NCI-H2029 (cell line): Measurements from ENCODE around the gene MYOM1.

Source experiments
- DNase-seq: peaks from one replicate; lab custom pipeline; 2025; lab: John Stamatoyannopoulos, UW

MYOM1 gene

DNA sequence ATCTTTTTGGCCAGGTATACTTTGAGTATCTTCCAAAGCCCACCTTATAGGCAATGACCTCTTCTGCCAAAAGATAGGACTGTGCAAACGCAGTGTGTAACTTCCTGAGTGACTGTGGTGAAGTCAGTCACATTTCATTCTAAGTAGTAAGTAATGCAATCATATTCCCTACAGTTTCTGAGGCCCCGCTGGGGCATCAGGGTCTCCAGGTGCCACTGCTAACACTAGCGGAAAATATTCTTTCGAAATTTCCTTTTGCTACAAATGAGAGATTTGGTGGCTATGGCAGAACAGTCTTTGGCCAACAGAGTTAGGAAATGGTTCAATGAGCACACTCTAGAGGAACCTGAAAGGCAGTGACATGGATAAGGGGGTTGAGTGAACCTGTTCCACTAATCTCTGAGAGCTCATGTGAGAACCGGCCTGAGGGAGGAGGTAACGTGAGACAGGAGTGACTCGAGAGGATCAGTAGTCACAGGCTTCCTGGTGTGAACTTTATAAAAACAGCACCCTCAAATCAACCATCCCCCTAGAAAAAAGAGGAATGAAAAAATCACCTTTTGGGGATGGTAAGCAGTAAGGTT is 104.2 kb downstream of the MYOM1 start:
- no peak for DNase-seq

DNA sequence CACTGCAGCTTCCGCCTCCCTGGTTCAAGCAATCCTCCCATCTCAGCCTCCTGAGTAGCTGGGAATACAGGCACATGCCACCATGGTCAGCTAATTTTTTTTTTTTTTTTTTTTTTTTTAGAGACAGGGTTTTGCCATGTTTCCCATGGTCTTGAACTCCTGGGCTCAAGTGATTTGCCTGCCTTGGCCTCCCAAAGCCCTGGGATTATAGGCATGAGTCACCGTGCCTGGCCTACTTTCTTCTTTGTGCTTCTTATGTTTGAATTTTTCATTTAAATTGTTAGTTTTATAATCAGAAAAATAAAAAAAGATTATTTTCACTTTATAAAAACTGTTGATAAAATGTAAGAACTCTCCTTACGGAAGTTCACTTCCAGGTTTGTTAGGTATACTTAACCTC is 105.3 kb downstream of the MYOM1 start:
- DNase-seq = no peak

DNA sequence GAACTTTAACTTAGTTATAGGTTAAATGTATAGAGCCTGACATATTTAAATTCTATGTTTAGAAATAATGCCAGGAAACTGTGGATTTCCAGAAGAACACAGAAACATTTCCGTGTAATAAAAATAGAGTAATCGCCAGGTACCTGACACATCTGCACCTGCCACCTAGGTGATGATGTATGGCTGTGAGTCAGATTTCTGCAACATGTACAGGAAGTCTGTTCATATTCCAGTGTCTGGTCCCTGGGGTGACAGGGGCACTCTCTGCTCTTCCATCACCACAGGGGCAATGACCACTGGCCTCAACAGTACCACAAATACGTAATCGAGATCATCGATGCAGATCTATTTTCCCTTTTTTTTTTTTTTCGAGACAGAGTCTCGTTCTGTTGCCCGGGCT is 105.7 kb downstream of the MYOM1 start:
- DNase-seq = no peak

DNA sequence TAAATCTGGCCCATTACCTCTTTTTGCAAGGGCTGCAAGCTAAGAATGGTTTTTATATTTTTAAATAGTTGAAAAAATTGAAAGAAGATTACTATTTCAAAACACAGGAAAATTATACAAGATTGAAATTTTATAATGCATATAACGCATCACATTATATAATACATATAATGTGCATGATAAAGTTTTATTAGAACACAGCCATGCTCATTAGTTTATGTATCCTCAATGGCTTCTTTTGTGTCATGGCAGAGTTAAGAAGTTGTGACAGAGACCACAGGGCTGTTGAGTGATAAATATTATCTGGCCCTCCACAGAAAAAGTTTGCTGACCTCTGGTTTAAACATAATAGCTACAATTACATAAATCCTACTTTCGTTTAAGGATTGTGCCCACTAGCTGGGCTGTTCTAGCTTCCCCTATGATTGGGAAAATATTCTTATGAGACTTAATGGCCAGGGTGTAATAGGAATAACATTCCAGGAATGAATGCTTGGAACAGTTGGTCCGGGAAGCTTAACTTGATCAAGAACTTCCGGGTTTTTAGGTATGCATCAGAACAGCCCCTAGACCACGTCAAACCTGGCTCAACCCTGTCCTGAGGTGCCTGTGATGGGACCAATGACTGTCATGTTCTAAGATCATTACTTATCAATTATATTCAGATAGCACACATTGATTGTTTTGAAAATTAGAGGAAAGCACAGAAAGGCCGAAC is 108.1 kb downstream of the MYOM1 start:
- no peak for DNase-seq

DNA sequence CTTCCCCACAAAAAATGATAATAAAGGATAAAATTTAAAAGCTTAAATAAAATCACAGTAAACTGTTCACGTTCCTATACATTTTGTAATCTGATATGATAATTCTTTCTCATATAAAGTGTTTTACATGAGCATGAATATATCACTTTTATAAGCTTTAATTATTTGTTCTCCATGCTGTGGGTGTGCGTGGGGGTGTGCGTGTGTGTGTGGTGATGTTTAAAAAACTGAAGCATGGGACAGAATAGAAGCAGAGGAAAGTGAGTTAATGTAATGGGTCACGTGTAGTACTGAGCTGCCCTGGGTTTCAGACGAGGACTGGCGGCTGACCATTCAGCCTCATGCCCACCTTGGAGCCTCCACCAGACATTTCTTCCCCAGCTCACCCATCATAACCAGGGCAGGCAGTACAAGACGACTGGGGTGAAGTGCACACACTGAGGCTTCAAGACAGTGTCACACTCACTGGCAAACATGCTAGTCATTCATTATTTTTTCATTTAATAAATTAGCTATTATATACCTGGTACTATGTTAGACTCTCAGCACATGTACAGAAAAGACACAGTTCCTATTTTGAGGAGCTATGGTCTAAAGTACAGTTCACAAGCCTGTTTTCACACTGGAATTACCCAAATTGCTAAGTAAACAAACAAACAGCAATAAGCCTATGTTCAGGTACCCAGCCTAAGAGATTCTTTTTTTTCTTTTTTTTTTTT is 109.6 kb downstream of the MYOM1 start:
- DNase-seq = no peak

DNA sequence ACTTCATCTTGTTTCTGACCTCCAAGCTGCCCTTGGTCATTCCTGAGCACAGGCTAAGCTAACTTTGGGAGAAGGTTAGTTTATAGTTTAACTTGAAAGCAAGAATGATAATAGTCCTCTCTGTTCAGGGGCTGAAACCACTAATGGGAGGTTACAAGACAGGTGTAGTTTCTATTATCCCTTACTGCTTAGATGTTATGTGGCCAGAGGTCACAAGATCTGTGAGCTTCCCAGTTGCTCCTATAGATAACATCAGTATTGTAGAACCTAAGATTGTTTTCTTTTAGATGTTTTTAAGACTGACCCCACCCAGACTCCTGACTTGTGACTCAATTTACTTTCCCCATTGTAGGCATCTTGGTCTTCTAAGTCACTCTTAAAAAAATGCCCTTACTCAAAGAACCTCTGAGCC is 112.0 kb downstream of the MYOM1 start:
- no peak for DNase-seq

DNA sequence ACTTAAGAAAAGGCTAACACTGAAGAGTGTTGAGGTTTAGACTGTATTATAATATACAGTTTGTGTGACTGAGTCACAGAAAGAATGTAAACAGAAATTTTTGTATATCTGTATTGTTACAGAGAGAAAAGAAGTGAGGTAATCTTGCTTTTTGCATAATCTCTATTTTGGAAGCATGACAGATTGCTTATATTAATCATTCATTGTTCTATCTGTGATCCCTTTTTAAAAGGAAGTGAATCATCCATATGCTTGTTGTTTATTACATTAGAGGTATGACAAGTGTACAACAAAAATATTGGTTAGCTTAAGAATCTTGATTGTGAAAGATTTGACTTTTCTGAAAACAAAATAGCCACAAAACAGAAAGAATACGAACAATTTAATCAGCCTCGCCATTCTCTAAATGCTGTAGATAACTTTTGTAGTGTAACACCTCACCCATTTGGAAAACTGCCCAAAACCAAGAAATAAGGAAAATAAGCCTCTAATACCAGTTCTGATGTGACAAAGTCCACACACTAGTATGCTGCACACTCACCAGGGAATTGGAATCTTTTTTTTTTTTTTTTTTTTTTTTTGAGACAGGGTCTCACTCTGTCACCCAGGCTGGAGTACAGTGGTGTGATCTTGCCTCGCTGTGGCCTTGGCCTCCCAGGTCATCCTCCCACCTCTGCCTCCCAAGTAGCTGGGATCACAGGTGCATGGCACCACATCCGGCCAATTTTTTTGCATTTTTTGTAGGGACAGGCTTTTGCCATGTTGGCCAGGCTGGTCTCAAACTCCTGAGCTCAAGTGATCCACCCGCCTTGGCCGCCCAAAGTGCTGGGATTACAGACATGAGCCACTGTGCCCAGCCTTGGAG is 115.3 kb downstream of the MYOM1 start:
- no peak for DNase-seq

DNA sequence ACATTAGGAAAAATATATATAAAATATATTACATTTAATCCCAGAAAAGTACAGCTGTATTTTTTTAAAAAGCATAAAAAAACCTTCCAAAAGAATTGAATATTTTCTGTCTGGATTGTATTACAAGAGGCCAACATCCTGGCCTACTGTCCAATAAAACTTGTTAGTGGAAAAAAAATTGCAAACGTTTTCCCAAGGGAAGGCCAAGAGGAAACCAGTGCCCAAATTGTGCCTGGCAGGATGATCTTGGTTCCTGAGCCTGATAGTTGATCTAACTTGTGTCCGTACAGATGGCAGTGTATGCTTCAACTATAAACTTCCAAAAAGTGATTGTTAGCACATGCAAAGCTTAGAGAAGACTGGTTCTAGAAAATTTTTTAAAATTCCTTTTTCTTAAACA is 116.2 kb downstream of the MYOM1 start:
- DNase-seq = no peak

DNA sequence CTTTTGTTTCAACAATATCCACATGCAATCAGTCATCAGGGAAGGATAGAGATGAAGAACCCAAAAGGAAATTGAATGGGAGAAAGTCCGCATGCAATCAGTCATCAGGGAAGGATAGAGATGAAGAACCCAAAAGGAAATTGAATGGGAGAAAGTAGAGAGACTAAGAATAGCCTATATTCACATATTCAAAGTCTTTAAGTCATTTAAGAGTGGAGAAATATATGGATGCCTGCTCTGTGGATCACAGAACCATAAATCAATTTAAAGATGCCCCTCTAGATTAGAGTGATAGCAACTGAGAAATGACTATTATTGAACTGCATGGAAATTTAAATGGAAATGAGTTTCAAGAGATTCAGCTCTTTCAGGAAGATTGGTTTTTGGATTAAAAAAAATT is 116.8 kb downstream of the MYOM1 start:
- DNase-seq = no peak

DNA sequence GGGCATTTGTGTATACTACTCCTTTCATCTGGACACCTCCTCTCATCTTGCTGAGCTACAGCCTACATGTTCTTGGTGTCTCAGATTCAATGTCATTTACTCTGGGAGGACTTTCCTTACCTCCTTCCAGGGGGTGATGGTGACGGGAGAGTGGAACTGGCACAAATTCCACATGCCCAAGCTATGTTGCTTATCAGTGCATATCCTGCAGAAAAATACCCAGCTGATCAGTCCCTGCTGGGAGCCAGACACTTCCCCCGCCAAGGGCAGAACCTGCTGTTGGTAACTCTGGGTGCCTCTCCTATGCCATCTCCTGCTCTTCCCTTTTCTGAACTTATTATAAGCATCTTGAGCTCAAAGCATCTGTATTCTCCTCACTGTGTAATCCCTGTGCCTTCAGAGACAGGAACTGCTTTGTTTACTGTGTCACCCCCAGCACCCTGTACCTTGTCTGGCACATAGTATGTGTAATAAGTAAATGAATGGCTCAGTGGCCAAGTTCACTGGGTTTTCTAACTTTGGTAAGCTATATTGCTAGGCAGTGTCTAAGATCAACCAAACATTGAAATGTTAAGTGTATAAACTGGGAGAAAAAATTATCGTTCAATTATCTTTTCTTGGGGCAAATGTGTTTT is 119.2 kb downstream of the MYOM1 start:
- DNase-seq = no peak

DNA sequence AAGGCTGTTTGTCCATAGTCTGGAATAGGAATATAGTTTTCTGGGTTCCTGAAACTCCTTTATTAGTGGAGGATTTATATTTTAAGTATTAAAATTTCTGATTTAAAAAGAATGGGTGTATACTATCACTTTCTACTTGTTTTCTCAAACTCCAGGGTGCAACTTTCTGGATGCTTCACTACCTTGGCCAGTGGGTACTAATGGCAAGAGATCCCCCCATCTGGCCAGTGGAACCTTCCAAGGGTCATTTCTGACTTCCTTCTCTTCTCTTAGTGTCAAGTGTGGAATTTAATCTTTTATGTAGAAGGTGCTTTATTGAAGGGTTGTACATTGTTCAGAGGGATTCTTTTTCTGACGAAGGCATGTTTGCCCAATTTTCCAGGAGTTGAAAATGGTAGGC is 120.4 kb downstream of the MYOM1 start:
- DNase-seq = no peak

DNA sequence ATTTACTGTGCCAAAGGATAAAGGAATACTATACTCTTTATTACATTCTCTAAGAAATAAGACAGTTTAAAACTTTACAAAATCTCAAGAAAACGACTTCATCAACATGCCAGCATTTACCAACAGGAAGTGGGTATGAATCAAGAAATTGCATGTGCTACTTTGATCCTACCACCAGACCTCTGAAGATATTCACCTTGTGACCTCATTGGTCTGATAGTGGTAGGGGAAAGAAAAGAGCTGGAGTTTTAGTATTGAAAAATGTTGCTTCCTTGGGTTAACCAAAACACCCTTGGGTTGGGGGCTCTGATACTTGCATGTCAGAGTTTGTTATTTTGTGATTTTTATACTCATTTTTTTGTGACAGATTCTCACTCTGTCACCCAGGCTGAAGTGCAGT is 122.7 kb downstream of the MYOM1 start:
- DNase-seq = no peak

DNA sequence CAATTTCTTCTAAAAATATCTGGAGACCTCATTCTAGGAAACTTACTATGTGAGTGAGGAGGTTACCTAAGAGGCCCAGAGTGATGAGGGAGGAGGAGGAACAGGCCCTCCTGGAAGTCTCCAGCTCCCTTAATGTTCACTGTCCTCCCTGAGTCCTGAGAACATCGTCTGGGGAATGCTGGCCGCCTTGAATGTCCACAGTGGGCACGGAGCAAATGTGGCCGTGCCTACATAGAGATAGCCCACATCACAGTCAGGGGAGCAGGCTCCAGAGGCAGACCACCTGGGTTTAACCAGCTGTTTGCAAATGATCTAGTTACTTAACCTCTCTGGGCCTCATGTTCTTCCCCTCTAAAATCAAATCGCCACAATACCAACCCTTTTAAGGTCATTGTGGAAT is 123.8 kb downstream of the MYOM1 start:
- no peak for DNase-seq

DNA sequence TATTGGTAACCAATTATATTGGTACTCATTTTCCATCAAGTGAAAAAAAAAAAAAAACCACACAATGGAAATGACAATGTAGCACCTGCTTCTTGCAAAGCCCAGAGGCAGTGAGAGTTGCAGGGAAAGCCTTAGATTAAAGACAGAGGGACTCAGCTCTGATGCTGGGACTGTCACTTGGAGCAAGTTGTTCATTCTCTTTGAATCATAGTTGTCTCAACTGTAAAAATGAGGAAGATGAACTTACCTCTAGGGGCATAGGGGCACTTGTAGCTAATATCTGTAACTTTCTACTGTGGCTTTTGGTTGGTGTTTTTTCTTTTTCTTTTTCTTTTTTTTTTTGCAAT is 125.5 kb downstream of the MYOM1 start:
- DNase-seq = no peak

DNA sequence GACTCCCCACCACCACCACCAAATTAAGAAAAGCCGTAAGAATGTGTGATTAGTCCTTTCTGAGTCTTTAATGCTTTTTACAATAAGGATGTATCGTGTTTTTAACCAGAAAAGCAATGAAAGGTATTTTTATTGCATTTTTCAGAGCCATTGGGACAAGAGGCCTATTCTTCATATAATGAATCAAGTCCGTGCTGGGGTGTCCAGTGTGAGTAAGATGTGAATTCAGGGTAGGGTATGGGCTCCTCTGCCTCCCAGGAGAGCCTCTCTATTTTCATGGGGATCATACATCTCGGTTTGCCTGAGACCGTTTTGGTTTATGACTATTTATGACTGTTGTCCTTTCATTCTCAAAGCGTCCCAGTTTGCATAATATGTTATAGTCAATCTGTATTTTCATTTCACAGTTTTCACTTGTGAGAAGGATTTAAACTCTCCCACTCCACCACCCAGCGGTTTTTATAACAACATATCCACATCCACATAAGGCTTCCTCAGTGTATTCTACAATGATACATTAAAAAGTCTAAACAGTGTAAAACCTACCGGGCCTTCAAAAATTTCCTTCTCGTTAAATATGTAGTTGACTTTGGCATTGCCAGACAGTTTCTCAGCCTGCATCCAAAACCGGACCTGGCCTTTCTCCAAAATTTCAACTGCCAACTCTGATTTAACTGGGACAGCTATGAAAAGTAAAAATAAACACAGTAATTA is 126.0 kb downstream of the MYOM1 start:
- DNase-seq = no peak

DNA sequence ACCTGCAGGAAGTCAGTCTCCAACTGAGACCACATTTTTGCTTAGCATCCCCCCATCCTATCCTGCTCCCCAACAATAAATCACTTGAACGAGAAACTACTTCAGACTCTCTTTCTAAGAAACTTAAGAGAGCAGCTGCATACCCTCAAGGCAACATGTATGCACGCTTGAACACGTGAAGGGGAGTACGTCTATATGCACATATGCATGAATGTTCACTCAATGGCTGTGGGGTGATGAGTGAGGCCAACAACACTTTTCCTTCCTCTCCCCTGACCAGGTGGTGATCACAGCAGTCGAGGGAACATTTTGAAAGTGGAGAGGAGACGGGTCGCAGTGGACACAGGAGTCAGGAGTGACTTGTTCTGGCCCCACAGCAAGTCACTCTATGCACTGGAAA is 127.0 kb downstream of the MYOM1 start:
- no peak for DNase-seq

DNA sequence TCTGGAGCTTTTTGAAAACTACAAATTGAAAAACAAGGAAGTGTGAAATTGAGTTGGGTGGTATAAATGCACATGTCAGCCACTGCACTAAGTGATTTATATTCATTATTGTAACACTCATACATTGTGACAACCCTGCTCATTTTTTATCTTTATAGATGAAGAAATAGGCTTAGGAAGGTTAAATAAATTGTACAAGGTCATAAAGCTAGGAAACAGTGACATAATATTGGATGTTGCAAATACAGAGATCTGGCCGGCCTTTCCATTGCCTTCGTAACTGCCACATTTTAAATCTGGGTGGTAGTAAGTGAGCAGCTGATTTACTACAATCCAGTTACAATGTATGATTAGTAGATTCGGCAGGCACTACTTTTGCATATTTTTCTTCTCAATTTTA is 130.2 kb downstream of the MYOM1 start:
- DNase-seq = no peak

DNA sequence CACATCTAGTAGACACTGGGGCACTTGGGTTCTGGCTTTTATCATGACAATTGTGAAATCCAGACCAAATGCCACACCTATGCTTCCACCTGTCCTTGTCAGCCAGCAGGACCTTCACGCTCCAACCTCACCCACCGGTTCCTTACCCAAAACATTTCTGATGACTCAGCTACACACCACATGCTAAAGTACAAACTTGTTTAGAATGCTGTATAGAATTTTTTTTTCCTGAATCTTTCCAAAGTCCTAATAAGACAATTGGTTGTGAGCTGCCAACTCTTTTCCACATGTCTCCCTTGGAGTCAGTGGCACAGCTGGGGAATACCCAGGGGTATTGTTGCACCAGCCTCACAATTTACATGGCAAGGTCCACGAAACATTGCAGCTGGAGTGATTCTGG is 131.3 kb downstream of the MYOM1 start:
- no peak for DNase-seq

DNA sequence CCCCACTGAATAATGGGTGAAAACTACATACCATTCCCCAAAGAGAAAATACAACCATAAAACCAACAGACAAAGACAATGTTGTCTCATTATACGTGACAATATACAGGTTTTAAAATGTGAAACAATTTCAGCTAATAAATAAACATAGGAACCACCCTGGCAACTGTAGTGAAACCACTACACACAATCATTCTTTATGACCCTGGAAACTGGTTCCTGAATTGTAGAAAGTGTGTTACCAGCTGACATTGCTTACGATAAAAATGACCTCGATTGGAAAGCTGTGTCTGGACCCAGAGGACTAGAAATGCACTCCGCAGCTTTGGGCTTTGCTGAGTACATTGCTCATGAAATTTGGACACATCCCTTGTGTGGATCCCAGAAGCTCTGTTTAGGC is 132.9 kb downstream of the MYOM1 start:
- no peak for DNase-seq

DNA sequence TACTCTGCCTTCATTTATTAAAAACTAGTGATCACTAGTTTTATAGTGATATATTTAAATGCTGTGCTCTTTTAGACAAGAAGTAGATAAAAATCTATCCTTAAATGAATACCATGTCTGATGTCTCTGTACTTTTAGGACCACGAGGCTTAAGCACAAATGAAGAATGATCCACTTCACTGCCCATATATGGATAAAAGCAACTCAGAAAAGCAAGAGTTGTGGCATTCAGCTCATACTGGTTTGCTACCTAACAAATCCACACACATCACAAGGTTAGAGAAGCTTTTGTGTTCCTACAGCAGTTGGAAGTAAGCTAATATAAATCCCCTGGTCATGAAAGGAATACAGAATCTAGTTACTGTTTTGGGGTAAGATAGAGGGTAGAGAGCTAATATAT is 134.2 kb downstream of the MYOM1 start:
- DNase-seq = no peak

DNA sequence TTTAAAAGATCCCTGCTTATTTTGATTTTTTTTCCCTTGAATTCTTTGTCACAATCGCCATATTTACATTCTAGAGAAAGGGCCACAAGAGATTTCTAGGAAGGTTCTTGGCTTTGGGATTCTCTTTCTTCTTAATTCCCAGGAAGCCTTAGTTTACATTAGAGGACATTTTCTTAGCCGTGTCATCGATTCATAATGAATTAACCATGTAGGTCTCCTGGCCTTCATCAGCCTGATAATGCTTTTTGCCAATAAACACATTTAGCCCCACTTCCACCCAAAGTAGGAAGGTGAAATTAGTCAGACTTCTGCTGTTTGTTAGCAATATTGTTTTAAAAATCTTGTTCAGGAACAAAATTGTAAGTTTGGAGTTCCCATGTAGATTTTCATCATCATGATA is 135.6 kb downstream of the MYOM1 start:
- no peak for DNase-seq

DNA sequence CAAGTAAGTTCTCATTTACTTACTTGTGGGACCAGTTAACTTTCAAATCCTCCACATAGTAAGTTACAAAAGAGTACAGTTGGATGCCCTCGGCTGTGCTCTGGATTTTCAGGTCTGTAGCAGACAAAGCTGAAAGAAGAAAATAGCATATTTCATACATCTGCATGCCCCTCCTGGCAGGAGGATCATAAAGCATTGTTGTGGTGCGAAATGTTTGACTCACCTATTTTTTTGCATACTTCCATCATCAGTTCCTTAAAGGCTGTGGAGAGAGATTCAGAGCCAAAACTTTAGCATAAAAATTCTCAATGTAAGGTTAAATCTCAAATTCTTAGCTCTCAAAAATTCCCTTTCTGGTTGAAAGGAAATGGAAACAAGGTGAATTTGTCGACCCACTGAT is 136.0 kb downstream of the MYOM1 start:
- DNase-seq = no peak
